GM18519 (cell line): ENCODE measurements around the gene MAP2K7.

Experiments
- ATAC-seq: cut with Tn5 transposase; IDR thresholded peaks from one replicate; pipeline ENCODE4 v1.9.1; 2021; ENCODE audit warnings: mild to moderate bottlenecking, moderate library complexity; ENCODE audit not compliant: unreplicated experiment, low FRiP score

MAP2K7 gene

DNA sequence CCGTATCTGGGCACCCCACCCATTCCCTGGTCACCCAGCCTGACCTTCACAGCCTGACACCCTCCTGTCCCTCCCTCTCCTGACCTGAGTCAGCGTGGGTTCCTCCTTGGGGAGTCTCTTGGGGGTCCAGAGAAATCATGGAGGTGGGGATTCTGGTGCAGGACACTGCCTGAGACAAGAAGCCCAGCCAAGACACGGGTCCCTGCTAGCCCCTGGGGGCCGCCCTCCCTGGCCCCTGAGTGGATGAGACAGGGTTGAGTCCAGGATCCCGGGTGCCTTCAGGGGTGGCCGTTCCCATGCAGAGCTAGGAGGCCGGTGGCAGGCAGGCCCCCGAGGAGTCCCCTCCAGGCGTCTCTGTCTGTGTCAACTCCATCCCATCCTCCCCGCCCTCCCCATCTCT is 1.6 kb downstream of the MAP2K7 start:
- ATAC-seq: no peak

GRCh38 chr19:7905859-7906258 is 2.2 kb downstream of the MAP2K7 start:
- no peak for ATAC-seq

DNA sequence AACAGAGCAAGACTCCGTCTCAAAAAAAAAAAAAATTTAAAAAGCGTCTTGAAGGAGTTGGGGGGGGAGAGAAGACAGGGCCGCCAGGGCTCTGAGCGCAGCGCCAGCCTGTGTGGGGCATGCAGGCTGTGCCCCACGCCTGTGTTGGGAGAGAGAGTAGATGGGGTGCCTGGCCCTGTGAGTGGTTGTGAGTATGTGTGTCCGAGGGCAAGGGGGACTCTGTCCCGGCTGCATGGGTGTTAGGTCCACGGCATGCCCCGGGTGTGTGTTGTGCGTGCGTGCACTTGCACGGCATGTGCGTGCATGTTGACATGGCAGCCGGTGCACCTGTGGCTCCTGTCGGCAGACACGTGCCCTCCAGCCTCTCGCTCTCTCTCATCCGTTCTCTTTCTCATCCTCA is 3.4 kb downstream of the MAP2K7 start:
- ATAC-seq: no peak

- ATAC-seq: no peak
Measured at GRCh38 chr19:7907544-7907943, 3.9 kb downstream of the MAP2K7 start.

- no peak for ATAC-seq
Measured at GRCh38 chr19:7908078-7908699, 4.5 kb downstream of the MAP2K7 start.

DNA sequence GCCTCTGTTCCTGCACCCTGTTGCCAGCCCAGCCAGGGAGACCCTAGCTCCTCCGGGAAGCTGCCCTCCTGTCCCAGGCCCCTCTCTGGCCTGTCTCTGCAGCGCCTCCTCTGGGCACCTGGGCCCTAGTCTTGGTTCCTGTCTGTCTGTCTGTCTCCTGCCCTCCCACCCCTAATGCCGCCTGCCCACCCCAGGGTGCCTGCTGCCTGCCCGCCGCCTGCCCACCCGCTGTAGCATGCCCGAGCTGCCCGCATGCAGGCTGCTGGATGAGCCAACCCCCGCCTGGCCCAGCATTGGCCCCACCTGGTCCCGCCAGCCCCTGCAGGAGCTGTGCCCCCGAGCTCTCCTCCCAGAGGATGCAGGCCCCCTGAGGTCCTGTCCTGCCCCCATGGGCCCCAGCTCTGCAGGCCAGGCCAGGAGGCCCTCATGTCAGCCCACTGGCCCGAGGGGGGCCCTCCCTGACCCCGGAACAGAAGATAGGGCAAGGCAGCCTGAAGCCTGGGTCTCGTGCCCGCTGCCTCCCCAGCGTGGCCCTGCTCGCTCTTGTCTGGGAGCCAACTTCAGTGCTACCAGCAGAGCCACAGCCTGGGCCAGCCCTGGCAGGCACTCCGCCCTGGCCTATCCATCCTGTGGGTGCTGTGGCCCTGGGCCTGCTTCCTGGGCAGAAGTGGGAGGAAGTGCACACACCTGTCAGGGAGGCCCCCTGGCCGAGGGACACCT is 5.2 kb downstream of the MAP2K7 start:
- ATAC-seq: no peak

DNA sequence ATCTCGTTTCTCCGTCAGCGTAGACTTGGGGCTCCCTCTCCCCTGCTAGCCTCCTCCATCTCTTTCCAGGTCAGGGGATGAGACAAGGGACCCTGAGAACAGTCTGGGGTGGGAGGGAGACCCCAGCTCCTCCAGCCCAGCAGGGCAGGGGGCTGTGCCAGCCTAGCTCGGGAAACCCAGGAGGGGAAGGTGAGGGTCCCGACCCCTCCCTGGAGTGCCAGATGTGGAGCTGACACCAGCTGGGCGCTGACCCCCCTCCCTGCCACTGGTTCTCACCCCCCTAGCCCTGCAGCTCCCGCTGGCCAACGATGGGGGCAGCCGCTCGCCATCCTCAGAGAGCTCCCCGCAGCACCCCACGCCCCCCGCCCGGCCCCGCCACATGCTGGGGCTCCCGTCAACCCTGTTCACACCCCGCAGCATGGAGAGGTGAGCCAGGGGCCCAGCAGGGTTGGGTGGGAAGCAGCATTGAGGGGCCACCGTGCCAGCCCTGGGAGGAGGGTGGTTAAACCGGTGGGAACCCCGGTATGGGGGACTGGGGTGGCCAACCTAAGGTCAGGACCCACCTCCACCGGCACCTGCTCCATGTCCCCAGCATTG is 5.9 kb downstream of the MAP2K7 start:
- no peak for ATAC-seq

- no peak for ATAC-seq
Measured at GRCh38 chr19:7910321-7911161, 6.9 kb downstream of the MAP2K7 start.

- ATAC-seq: no peak
Measured at GRCh38 chr19:7911508-7912143, 7.9 kb downstream of the MAP2K7 start.

- no peak for ATAC-seq
Measured at GRCh38 chr19:7912144-7912696, 8.5 kb downstream of the MAP2K7 start.

GRCh38 chr19:7912697-7913564 is 9.3 kb downstream of the MAP2K7 start:
- ATAC-seq: no peak

DNA sequence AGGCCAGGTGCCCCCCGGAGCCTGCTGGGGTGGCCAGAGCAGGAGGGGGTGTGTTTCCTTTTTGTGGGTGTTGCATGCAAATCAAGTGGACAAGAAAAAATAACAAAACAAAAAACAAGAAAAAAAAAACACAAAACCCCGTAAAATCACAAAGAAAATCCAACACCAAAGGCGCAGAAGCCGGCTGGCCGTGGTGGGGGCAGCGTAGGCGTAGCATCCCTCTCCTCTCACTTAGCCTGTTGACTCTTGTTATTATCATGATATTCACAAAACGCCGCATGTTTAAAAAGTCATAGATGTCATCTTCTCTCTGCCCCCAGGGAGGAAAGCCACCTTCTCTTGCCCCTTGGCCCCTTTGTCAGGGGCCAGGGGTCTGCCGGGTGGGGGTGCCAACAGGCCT is 10.0 kb downstream of the MAP2K7 start:
- no peak for ATAC-seq

- no peak for ATAC-seq
Measured at GRCh38 chr19:7914099-7914498, 10.4 kb downstream of the MAP2K7 start.

DNA sequence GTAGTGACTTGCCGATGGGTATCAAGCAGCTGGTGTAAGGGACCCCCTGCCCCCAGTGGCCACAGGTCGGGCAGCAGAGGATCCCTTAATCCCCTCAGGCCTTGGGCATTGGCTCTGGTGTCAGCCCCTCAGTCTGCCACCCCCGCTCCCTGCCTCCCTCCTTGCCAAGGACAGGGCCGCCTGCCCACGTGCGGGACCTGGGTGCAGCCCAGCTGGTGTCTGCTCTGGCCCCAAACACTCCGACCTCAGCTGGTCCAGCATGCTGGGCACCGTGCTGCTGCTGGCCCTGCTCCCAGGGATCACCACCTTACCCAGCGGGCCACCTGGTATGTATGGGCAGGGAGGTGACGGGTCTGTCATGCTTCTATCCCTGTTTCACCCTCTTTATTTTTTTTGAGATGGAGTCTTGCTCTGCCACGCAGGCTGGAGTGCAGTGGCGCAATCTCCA is 10.9 kb downstream of the MAP2K7 start, which contains the start of gene TGFBR3L:
TGFBR3L (plus strand) TSS at position 233 of the 448 bp plus-strand sequence.
- ATAC-seq: no peak

- ATAC-seq: no peak
Measured at GRCh38 chr19:7915250-7916102, 11.8 kb downstream of the MAP2K7 start.

- ATAC-seq: no peak
Measured at GRCh38 chr19:7916103-7916954, 12.7 kb downstream of the MAP2K7 start.

- ATAC-seq: no peak
Measured at GRCh38 chr19:7916955-7917266, 13.2 kb downstream of the MAP2K7 start.
